ENCODE results near the gene DNAJC2.

DNAJC2 gene

GRCh38 chr7:103314852-103315251, 29.7 kb downstream of the DNAJC2 start:
- H3K4me3 ChIP-seq (ENCODE audit: low read depth, low read length), result no peak overlapping the region
- no peak for DNase-seq (ENCODE audit: low read depth)
- TF ChIP-seq CTCF (IDR thresholded peaks at IDR 0.05; ENCODE audit: control insufficient read depth, extremely low read depth, insufficient read depth), result no peak

DNA sequence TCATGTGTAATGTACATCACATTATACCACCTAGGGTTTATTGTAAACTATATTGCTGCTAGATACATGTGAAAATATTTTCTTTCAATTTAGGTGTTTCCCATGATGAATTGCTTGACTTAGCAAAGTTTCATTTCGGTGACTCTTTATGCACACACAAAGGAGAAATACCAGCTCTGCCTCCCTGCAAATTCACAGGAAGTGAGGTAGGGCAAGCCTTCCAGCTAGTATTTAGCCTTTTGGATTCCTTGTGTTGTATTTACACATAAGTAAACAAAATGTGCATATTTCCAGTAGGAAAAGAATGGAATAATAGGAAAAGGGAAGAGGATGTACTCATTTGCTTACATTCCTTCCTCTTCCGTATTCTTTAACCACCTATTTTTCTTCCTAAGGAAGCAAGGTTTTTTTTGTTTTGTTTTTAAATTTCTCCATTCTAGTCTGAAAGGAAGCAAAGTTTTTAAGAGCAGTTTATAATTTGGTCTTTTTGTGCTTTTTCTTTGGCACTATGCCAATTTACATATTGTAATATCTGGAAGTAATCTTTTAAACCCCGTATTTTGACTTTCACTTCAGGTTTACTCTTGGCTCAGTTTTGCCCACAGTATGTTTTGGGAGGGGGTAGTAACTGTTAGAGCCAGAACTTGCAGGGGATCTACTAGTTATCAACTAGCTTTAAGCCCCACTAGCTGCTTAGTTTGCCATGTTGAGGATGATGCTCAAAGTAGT, 36.9 kb downstream of the DNAJC2 start:
- H3K4me3 ChIP-seq (ENCODE audit: low read depth, low read length), result 0 out of 2 replicates have a peak overlapping the region, but pooled peaks have one; percentile 5
- peak; percentile 49 for DNase-seq (ENCODE audit: low read depth)
- TF ChIP-seq CTCF (IDR thresholded peaks at IDR 0.05; ENCODE audit: control insufficient read depth, extremely low read depth, insufficient read depth), result no peak

DNA sequence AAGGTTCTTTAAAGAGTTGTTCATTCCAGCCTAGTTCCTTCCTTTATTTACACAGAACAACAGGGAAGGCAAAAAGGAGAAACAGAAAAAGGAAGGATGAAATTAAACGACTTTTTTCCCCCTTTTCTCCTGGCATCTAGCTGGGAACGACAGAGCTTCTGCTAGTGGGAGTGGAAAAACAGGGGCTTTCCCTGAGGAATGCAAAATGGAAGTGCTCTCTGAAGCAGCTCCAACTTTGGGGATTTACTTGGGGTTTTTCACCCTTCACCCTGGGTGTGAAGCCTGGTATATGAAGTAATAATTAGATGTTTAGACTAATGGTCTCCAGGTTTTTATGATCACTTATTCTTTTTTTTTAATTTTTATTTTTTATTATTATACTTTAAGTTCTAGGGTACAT, 43.1 kb downstream of the DNAJC2 start:
- no peak overlapping the region for H3K4me3 ChIP-seq (ENCODE audit: low read depth, low read length)
- no peak for TF ChIP-seq CTCF (IDR thresholded peaks at IDR 0.05; ENCODE audit: control insufficient read depth, extremely low read depth, insufficient read depth)
- DNase-seq (ENCODE audit: low read depth), result no peak

DNA sequence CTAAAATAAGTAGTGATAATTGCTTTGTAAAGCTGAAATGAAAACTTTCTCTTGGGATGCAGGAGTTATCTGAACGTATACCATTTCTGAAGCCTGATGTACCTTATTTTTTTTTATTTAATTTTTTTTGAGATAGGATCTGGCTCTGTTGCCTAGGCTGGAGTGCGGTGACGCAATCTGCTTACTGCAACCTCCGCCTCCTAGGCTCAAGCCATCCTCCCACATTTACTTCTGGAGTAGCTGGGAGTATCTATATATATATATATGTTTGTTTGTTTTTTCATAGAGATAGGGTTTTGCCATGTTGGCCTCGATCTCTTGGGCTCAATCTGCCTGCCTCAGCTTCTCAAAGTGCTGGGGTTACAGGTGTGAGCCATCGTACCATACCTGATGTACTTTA, 44.9 kb downstream of the DNAJC2 start:
- no peak for DNase-seq (ENCODE audit: low read depth)
- no peak overlapping the region for H3K4me3 ChIP-seq (ENCODE audit: low read depth, low read length)
- TF ChIP-seq CTCF (IDR thresholded peaks at IDR 0.05; ENCODE audit: control insufficient read depth, extremely low read depth, insufficient read depth), result no peak

DNA sequence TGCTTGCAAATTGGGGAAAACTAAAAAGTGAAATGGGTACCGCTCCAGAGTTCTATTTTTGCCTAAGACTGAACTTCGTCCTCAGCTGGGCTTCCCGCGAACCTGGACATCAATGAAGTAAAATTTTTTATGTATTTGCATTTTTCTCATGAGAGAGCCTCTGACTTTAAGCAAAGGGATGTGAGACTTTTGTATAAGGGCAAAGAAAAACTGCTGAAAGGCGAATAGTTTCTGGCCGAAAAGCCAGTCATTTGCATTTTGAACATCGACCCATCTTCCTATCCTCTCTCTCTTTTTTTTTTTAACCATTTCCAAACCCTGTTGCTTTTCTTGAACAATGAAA, 46.8 kb downstream of the DNAJC2 start:
- no peak for DNase-seq (ENCODE audit: low read depth)
- no peak for TF ChIP-seq CTCF (IDR thresholded peaks at IDR 0.05; ENCODE audit: control insufficient read depth, extremely low read depth, insufficient read depth)
- peak overlapping the region; percentile 79 for H3K4me3 ChIP-seq (ENCODE audit: low read depth, low read length)

DNA sequence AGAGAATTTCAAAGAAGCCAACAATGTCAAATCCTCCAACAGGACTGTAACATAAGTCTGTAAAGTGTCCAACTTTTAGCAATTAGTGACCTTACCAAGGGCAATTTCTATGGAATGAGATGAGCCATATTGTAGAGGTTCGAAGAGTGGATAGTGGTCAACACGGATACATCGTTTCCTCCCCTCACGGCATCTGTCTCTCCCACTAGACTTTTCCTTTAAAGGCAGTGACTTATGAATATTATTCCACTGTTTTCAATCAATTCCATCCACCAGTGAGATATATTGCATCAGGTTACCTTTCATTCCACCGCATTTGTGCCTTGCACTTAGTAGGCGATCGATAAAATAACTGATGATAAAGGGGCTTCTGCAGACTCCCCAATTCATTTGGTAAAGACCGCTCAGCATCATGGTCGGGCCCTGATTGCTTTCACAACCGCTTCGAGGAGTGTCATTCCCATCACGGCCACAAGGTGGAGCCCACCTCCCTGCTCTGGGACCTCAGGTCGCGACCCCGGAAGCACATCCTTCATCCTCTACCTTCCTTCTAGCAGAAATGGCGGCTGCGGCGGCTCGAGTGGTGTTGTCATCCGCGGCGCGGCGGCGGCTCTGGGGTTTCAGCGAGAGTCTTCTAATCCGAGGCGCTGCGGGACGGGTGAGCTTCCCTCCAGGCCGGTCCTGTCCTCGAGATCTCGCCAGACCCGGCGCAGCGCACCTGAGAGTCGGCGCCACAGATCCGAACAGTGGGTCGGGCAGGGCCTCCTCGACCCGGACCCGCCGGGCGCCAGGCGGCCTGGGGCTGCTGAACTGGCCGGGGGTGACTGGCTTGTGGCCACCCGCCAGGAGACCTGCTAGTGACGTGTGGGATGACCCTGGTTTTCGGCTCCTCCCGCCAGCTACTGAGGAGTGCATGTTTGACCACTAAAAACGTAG, 47.4 kb downstream of the DNAJC2 start, which contains the start of gene PMPCB:
Gene PMPCB, plus strand, starts transcription at position 535 of the 936 bp plus-strand sequence. Its CDS starts 25 bp downstream, at position 560.
- H3K4me3 ChIP-seq (ENCODE audit: low read depth, low read length), result peak within 1 kb of the TSS; percentile 79
- DNase-seq (ENCODE audit: low read depth), result peak; percentile 73
- TF ChIP-seq CTCF (IDR thresholded peaks at IDR 0.05; ENCODE audit: control insufficient read depth, extremely low read depth, insufficient read depth), result peak; percentile 97
